GM18498 (cell line): ENCODE measurements around the gene GRM8.

Experiments used
- ATAC-seq: cut with Tn5 transposase; IDR thresholded peaks from one replicate; pipeline ENCODE4 v1.9.1; 2021; ENCODE audit warnings: mild to moderate bottlenecking, moderate library complexity; ENCODE audit not compliant: unreplicated experiment

The GRM8 gene

DNA sequence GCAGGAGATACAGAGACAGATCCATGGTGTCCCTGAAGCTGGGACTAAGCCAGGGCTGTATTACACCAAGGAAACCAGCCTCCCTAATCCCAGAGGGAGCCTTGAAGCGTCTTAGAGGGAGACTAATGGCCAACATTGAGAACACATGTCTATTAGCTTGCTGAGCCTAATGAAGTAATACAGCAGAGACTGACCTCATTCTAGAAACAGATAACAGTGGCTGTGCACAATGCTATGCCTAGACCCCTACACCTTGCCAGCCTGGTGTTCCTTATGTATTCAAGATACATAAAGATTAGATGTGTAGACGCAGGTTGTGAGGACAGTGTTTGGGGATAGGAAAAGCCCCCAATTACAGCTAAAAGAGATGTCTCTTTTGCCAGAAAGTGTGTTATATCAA is 19.1 kb downstream of the GRM8 start:
- no peak for ATAC-seq

DNA sequence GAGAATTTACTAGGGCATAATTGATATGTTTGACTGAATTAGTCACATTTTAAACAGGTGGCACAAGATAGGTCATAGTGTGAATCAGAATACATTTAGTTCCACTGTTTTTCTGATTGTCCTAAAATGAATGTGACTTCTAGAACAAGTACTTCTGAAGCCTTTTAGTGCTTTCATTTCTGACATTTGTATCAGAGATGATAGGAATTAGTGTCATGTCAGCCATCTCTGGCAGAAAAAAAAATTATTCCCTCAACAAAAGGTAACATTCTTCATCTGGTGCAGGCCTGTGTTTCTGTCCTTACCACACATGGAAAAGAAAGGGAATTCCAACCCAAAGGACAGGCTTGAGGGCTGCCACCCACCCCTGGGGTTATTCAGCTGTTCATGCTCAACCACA is 21.3 kb downstream of the GRM8 start:
- no peak for ATAC-seq

GRCh38 chr7:127230192-127230925 is 22.4 kb downstream of the GRM8 start:
- no peak for ATAC-seq

- no peak for ATAC-seq
These were observed 25.9 kb downstream of the GRM8 start for GRCh38 chr7:127226685-127227374.

DNA sequence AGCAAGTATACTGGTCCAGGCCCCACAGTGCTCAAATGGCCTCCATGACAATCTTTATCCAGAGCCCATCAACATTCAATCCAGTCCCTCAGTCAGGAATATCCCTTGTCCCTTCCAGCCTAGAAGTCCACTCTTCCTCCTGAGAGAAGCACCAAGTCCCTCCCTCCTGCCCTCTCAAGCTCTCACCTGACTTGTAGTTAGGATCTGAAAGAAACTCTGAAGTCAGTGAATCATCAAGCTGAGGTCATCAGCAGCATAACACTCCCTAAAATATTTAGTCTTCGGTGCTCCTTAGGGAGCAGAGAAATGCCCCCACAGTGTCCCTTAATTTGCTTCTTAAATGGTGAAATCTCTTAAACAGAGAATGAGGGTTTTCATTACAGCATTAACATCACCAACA is 31.0 kb downstream of the GRM8 start:
- no peak for ATAC-seq

DNA sequence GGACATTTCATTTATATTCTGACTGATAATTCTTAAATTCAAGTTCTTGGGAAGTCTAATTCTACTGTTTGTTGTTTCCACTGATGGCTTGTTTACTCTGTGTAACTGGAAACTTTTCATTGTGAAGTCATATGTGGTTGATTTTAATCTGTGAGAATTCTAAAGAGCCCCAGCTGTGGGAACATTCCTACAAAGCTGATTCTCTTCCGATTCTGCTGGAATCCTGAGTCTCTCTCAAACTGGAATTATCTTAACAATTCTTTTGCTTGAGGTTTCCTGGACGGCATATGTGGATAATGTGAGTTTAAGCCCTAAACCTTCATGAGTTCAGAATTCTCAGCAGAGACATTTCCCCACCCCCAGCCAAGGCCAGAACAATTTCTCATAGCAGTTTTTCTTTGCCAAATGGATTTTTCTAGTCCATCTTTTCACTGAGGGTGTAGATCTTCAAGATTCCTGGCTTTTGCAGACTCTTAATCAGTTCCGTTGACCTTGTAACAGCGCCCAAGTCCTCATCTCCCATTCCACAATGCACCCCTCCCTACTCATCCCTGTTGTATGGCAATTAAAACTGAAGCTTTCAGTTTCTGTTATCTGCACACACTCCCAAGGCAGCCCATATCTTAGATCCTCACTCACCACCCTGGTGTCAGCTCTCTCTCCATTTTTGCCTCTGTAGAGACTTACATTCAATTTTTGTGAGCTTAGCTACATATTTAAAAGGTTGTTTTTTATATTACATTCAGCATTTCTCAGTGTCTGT is 37.6 kb downstream of the GRM8 start:
- no peak for ATAC-seq

- no peak for ATAC-seq
These were observed 42.9 kb downstream of the GRM8 start for GRCh38 chr7:127209886-127210285.

DNA sequence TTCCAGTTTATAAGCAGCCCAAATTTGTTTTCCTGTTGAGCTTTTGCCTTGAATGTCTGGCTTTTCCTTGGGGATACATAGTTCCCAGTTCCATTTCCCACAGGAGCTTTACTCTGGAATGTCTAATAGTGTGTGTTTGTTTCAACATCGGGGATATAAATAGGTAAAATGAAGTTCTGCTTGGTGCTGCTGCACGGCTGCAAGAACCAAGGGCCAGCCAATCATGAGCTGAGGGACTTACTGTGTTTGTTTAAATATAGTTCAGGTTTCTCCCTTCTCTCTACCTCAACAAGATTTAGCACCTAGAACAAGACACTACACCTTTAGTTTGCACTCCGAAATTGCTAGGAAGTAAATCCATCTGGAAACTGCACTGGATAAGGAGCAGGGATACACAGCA is 43.9 kb downstream of the GRM8 start:
- no peak for ATAC-seq

DNA sequence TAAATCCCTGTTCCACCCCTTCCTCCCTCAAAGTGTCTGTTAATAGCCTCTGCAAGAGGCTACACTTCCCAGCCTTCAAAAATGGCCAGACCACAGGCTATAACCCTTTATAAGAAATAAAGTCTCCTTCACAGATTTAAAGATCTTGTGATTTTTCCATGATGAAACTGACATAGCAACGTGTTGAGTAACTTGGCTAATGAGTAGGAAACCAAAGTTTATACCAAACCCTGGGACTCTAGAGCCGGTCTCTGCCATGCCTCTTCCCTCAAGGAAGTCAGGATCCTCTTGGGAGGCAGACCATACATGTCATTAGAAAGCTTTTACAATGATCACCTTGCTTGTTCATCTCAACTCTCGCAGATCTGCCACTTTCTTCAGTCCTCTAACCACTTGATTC is 44.4 kb downstream of the GRM8 start:
- ATAC-seq, result no peak

DNA sequence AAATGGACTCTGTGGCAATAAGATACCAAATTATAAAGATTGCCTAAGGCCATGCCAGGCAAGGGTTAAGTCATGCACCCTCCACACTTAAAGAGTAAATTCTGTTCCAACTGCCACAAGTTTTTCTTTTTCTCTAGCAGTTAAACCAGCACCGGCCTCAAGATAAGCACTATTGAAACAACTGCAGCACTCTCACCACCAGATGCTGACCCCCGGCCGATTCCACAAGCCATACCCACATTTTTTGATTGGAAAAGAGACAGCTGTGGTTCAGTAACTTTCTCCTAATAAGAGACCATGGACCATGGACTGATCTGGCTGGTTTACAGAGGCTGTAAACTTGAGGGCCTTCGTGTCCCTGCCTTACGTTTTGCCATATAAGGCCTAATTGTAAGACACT is 44.9 kb downstream of the GRM8 start:
- ATAC-seq, result no peak

DNA sequence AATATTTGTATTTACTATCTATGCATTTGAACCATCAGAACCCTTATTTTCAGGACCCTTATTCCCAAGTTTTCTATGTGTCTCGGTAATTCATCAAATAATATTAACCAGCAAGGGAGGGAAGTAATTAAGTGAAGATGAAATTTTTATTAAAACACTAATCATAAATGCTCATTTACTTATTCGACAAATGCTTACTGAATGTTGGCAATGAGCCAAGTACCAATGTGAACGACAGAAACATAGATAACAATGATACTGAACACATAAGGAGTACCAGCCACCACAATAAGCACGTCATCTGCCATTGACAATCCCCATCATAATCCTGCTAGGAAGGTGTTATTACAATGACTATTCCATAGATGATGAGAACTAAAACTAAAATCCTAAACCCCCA is 45.5 kb downstream of the GRM8 start:
- no peak for ATAC-seq

DNA sequence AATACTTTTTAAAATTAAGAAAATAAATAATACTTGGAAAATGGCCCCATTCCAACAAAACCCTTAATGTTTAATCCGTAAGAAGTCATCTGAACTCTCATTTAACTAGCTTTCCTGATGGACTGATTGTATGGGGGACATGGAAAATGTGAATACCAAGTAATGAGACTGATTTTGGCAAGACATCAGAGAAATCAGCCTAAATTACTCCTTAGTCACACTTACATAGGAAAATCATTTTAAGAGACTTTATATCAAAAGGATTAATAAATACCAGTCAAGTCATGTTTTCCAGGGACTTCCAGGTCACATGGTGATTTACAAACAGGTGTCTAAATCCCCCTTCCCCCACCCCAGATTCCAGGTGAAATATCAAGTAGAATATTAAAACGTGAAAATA is 58.2 kb downstream of the GRM8 start:
- ATAC-seq, result no peak

GRCh38 chr7:127189886-127190285 is 62.9 kb downstream of the GRM8 start:
- no peak for ATAC-seq

DNA sequence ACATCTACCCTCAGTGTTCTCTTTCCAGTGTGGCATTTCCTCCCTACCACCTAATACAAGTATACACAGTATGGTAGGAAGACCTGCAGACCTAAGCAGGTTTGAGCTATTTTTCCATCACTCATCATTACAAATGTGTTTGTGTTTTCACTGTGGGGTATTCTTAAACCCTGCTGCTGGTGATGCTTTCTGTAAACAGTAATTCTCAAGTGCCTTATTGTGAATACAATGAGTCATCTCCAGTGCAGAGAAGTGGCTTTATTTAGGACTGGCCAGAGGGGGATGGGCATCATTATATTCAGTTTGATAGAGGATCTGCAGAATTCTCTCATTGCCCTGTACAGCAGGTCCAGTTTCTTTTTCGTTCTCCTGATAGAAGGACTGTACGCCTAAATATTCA is 63.7 kb downstream of the GRM8 start:
- no peak for ATAC-seq

DNA sequence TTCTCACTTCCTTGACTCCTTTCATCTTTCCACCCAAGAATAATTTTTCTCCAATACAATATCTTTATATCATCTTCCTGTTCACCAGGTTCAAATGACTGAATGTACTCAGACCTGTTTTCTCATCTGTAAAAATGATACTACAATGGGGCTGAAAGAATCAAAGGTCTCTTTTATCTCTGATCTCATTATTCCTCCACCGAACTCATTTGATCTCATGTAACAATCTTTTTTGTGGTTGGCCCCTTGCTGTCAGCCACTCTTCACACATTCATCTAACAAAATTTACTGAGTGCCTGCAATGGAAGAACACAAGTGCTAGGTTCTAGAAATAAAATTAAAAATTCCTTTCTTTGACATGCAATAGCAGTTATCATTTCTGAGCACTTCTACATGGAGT is 65.0 kb downstream of the GRM8 start:
- no peak for ATAC-seq

- ATAC-seq, result no peak
These were observed 66.1 kb downstream of the GRM8 start for GRCh38 chr7:127186686-127187085.

DNA sequence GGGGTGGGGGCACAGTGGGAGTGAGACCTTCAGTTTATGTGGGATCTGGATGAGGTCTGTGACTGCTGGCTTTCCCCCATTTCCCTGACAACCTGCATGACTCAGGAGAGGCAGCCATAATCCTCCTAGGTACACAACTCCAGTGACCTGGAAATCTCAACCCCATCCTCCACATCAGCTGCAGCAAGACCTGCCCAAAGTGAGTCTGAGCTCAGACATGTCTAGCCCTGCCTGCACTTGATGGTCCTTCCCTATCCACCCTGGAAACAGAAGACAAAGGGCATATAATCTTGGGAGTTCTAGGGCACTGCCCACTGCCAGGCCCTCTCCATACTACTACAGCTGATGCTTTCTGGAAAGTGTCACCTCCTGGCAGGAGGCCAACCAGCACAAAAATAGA is 75.6 kb downstream of the GRM8 start:
- no peak for ATAC-seq

GRCh38 chr7:127162366-127162765 is 90.4 kb downstream of the GRM8 start:
- no peak for ATAC-seq

GRCh38 chr7:127158659-127159058 is 94.1 kb downstream of the GRM8 start:
- ATAC-seq, result peak; percentile 69

- no peak for ATAC-seq
These were observed 97.8 kb downstream of the GRM8 start for GRCh38 chr7:127154958-127155357.

- ATAC-seq, result no peak
These were observed 98.6 kb downstream of the GRM8 start for GRCh38 chr7:127154101-127154500.

DNA sequence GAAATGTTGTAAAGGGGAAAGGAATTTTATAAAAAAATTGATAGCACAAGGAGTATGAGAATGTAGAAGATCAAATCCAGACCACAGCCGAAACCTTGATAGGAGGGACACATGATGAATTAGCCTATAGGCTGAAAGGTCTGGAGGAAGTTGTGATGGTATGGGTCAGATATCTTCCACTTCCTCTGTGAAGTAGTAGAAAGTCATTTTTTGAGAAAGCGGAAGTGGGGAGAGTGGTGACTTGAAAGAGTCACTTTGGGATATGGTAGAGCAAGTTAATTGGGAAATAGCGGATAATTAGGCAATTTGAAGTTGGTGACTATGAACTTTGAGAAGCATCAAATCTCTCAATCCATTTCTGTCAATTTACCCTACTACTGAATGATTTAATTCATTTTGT is 99.4 kb downstream of the GRM8 start:
- ATAC-seq, result no peak
